GM10266 (cell line): ENCODE measurements around the gene C1orf105.

Experiments
- DNase-seq: peaks from one replicate; pipeline ENCODE4 v3.0.0; 2012; ENCODE audit errors: extremely low spot score
- CTCF ChIP-seq: IDR thresholded peaks from 2 replicates; pipeline ENCODE4 v1.5.1; 2012; ENCODE audit warnings: mild to moderate bottlenecking, low read depth; ENCODE audit not compliant: control insufficient read depth, insufficient read depth; ENCODE audit errors: missing control alignments

The C1orf105 gene

GRCh38 chr1:172469717-172470116, 49.2 kb downstream of the C1orf105 start:
- DNase-seq: no peak
- no peak for TF ChIP-seq CTCF

GRCh38 chr1:172470149-172470548, 49.7 kb downstream of the C1orf105 start:
- no peak for TF ChIP-seq CTCF

GRCh38 chr1:172471666-172472065, 51.2 kb downstream of the C1orf105 start:
- no peak for TF ChIP-seq CTCF
- DNase-seq: no peak

More at GRCh38 chr1:172470149-172470548, 49.7 kb downstream of the C1orf105 start:
- DNase-seq: no peak

GRCh38 chr1:172472495-172472894, 52.0 kb downstream of the C1orf105 start:
- no peak for DNase-seq
- TF ChIP-seq CTCF: no peak

GRCh38 chr1:172473302-172473701, 52.8 kb downstream of the C1orf105 start:
- no peak for DNase-seq
- TF ChIP-seq CTCF: no peak

- no peak for DNase-seq
- no peak for TF ChIP-seq CTCF
These were observed 53.4 kb downstream of the C1orf105 start for GRCh38 chr1:172473842-172474241.

- no peak for DNase-seq
- no peak for TF ChIP-seq CTCF
These were observed 55.8 kb downstream of the C1orf105 start for GRCh38 chr1:172476218-172476811.
